Measurements from ENCODE around the gene RNF186. TPM values are rescaled to one million over a fixed set of nuclear protein-coding genes. Genes with fewer than 3 reads are reported as not detected.

Gene RNF186
- total and polyA plus RNA-seq, 2 of the 13 experiments (the other 11 are each of a cell fraction or from before 2014, with no cell fraction given): 0.07 to 0.20 TPM

GRCh38 chr1:19800076-19800804 is 14.8 kb downstream of the RNF186 start (continued):
- TF ChIP-seq GRHL1 (CRISPR knock-in tag; conservative IDR thresholded peaks at IDR 0.05): no peak
- TF ChIP-seq XRCC5 (optimal IDR thresholded peaks at IDR 0.05; ENCODE audit: low read length): no peak
- no peak for TF ChIP-seq NFE2L2 (IDR thresholded peaks at IDR 0.05; ENCODE audit: low read length)
- no peak for TF ChIP-seq PHB2 (IDR thresholded peaks at IDR 0.05; ENCODE audit: partially characterized antibody)
- TF ChIP-seq ZNF34 (CRISPR knock-in tag; IDR thresholded peaks at IDR 0.05; ENCODE audit: borderline replicate concordance): no peak
- TF ChIP-seq MYC (CRISPR knock-in tag; IDR thresholded peaks at IDR 0.05; ENCODE audit: borderline replicate concordance): peak; percentile 5; the same call in 1 of the 2 replicates
- TF ChIP-seq EEA1 (CRISPR knock-in tag; IDR thresholded peaks at IDR 0.05; ENCODE audit: borderline replicate concordance): 0 out of 2 replicates have a peak, but pooled peaks have one; percentile 26
- TF ChIP-seq RCOR2 (CRISPR knock-in tag; IDR thresholded peaks at IDR 0.05): no peak
- TF ChIP-seq ZNF747 (CRISPR knock-in tag; IDR thresholded peaks at IDR 0.05; ENCODE audit: borderline replicate concordance): no peak
- 0 out of 2 replicates have a peak, but pooled peaks have one; percentile 39 for TF ChIP-seq SATB2 (CRISPR knock-in tag; IDR thresholded peaks at IDR 0.05)
- TF ChIP-seq ETV6 (CRISPR knock-in tag; conservative IDR thresholded peaks at IDR 0.05): no peak
- no peak for TF ChIP-seq MAZ (IDR thresholded peaks at IDR 0.05; ENCODE audit: borderline replicate concordance, low read depth, low read length)
- no peak for TF ChIP-seq MAZ (CRISPR knock-in tag; IDR thresholded peaks at IDR 0.05; ENCODE audit: low read depth)
- TF ChIP-seq ETS1 (CRISPR knock-in tag; IDR thresholded peaks at IDR 0.05): no peak
- TF ChIP-seq HDAC2 (CRISPR knock-in tag; IDR thresholded peaks at IDR 0.05): no peak
- no peak for TF ChIP-seq ZNF292 (CRISPR knock-in tag; IDR thresholded peaks at IDR 0.05; ENCODE audit: borderline replicate concordance, low read depth)
- TF ChIP-seq MIXL1 (CRISPR knock-in tag; IDR thresholded peaks at IDR 0.05): no peak
- TF ChIP-seq TBX2 (CRISPR knock-in tag; IDR thresholded peaks at IDR 0.05; ENCODE audit: borderline replicate concordance): peak; percentile 26; the same call in 1 of the 2 replicates
- no peak for TF ChIP-seq ZHX2 (IDR thresholded peaks at IDR 0.05; ENCODE audit: low read depth)
- 0 out of 2 replicates have a peak, but pooled peaks have one; percentile 54 for TF ChIP-seq ZHX2 (CRISPR knock-in tag; IDR thresholded peaks at IDR 0.05; ENCODE audit: borderline replicate concordance)
- peak in 1 of 2 experiments; percentile 25; a peak in 1 of 4 replicates for TF ChIP-seq POLR2A (IDR thresholded peaks at IDR 0.05; ENCODE audit: insufficient read depth in 1 of 2, low read depth in 2 of 2, low read length in 2 of 2)

All from HepG2 (cell line).